Measurements from ENCODE around the gene COL3A1.
A peak's percentile ranks its signal among the peaks of the same experiment; 100 is the strongest.

Gene COL3A1

DNA sequence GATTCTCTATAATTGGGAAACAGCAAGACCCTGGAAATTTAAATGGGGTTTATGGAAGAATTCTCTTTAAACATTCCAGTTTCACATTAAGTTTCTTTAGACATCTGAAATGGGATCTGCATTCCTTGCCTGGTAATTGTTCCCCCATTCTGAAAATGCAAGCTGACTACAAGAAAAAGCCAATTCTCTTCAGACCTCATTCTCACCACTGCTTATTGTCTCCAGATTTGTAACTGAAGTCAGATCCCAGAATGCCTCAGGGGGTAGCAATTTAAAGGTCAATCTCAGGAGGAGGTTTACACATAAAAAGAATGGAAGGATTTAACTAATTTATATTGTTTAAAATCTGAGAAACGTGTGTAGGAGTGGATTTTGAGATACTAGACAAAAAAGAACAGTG lies 41.2 kb downstream of the COL3A1 start:
- H3K14ac ChIP-seq (ENCODE audit: low read length), result no peak overlapping the region
- H4K8ac ChIP-seq (ENCODE audit: low read depth, low read length), result no peak overlapping the region
- H3K27me3 ChIP-seq (ENCODE audit: control insufficient read depth in 3 of 3, insufficient read depth in 3 of 3, low read depth in 1 of 3, low read length in 3 of 3), result no peaks in the 10 kb centered on the region
- H3K4ac ChIP-seq (ENCODE audit: low read length), result no peak overlapping the region
- H3K23ac ChIP-seq (ENCODE audit: low read depth, low read length, poor library complexity), result no peak overlapping the region
- H3K18ac ChIP-seq (ENCODE audit: low read length), result no peak overlapping the region
- peak overlapping the region; percentile 57 for H2AFZ ChIP-seq (ENCODE audit: low read length)
- H4K91ac ChIP-seq (ENCODE audit: low read depth, low read length, poor library complexity), result no peak overlapping the region
- peaks cover 0 to 13% of the 10 kb centered on the region in 2 donors for H3K4me1 ChIP-seq (ENCODE audit: control insufficient read depth in 2 of 2, insufficient read depth in 1 of 2, low read depth in 1 of 2, low read length in 2 of 2)
- H3K9ac ChIP-seq (ENCODE audit: low read depth, low read length, poor library complexity), result no peak overlapping the region
- H2BK12ac ChIP-seq (ENCODE audit: low read length), result no peak overlapping the region
- H3K9me3 ChIP-seq (replicated peaks in 1 of 2; ENCODE audit: control insufficient read depth in 2 of 2, insufficient read depth in 1 of 2, low read depth in 1 of 2, low read length in 2 of 2), result no peaks in the 10 kb centered on the region
- H2AK5ac ChIP-seq (ENCODE audit: low read depth, low read length), result no peak overlapping the region
- no peaks in the 10 kb centered on the region for H3K36me3 ChIP-seq (replicated peaks in 1 of 2; ENCODE audit: control insufficient read depth in 2 of 2, insufficient read depth in 2 of 2, low read length in 2 of 2)
- H2BK5ac ChIP-seq (ENCODE audit: low read length), result no peak overlapping the region
- H2BK120ac ChIP-seq (ENCODE audit: low read depth, low read length), result no peak overlapping the region
- no peaks in the 10 kb centered on the region for H3K79me1 ChIP-seq (ENCODE audit: low read depth, low read length)
- H3K27ac ChIP-seq (replicated peaks; ENCODE audit: low read length), result no peak overlapping the region
- no CpG with 5 or more reads among the region's 1 CpG for whole genome bisulfite sequencing, 2 donors (ENCODE audit: extremely low coverage in 2 of 2, insufficient read length in 2 of 2, insufficient replicate concordance in 1 of 2)
- H3K4me3 ChIP-seq (ENCODE audit: low read length in 2 of 2), result no peak overlapping the region
- peak; percentile 20 for DNase-seq (ENCODE audit: low spot score)
- no peak overlapping the region for H2BK15ac ChIP-seq (ENCODE audit: low read length)
- no peak overlapping the region for H3K4me2 ChIP-seq (ENCODE audit: insufficient read depth, low read length, poor library complexity, severe bottlenecking)

DNA sequence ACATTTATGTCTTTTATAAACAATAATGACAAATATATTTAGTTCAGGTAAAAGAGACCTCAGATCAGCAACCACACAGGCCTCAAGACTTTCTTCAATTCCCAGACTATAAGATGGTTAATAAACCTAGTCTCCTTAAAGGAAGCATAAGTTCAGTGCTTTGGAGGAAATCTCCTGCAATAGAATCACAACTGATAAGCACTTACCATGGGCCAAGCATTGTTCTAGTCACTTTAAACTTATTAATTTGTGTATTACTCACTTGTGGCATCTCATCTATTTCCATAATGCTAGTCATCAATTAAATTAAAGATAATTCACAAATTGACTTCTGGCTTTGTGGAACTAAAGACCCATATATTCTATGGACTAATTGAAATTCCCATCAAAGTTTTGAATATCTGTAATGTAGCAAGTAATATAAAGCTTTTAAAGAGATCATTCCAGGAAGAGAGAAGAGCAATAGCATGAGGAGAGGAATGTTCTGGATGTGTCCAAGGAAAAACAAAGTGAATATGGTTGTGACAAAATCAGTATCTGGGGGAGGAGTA lies 42.2 kb downstream of the COL3A1 start:
- H3K18ac ChIP-seq (ENCODE audit: low read length), result no peak overlapping the region

DNA sequence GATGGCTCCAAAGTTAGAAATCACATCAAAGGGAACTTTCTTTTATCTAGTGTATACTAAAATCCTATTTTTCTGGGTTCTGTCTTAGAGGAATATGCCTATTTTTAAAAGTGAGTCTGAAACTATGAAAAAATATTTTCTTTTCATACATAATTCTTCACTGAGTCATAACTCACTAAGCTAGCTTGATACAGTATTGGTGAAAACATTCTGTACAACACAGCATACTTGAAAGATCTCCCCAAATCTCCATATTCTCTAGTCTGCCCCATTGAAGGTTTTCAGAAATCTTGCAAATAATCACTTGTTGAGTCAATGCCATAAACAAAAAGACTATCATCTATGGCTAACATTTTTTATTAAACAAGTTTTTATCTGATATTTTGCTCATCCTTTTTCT lies 44.5 kb downstream of the COL3A1 start:
- Histone ChIP-seq H3K9me3 (replicated peaks in 1 of 2; ENCODE audit: control insufficient read depth in 2 of 2, insufficient read depth in 1 of 2, low read depth in 1 of 2, low read length in 2 of 2) (no peaks in the 10 kb centered on the region), H3K14ac (ENCODE audit: low read length) (no peak overlapping the region), H4K8ac (ENCODE audit: low read depth, low read length) (no peak overlapping the region), H2BK15ac (ENCODE audit: low read length) (no peak overlapping the region), H3K9ac (ENCODE audit: low read depth, low read length, poor library complexity) (no peak overlapping the region), H3K4me2 (ENCODE audit: insufficient read depth, low read length, poor library complexity, severe bottlenecking) (no peak overlapping the region), H3K4ac (ENCODE audit: low read length) (no peak overlapping the region), H3K27me3 (ENCODE audit: control insufficient read depth in 3 of 3, insufficient read depth in 3 of 3, low read depth in 1 of 3, low read length in 3 of 3) (no peaks in the 10 kb centered on the region), H2AFZ (ENCODE audit: low read length) (no peak overlapping the region), H3K4me3 (ENCODE audit: low read length in 2 of 2) (no peak overlapping the region), H4K91ac (ENCODE audit: low read depth, low read length, poor library complexity) (no peak overlapping the region), H2AK5ac (ENCODE audit: low read depth, low read length) (no peak overlapping the region), H2BK12ac (ENCODE audit: low read length) (no peak overlapping the region), H2BK5ac (ENCODE audit: low read length) (no peak overlapping the region), H3K23ac (ENCODE audit: low read depth, low read length, poor library complexity) (no peak overlapping the region), H2BK120ac (ENCODE audit: low read depth, low read length) (no peak overlapping the region), H3K4me1 (ENCODE audit: control insufficient read depth in 2 of 2, insufficient read depth in 1 of 2, low read depth in 1 of 2, low read length in 2 of 2) (peaks cover 0 to 15% of the 10 kb centered on the region in 2 donors), H3K18ac (ENCODE audit: low read length) (no peak overlapping the region), H3K79me1 (ENCODE audit: low read depth, low read length) (no peaks in the 10 kb centered on the region), H3K36me3 (replicated peaks in 1 of 2; ENCODE audit: control insufficient read depth in 2 of 2, insufficient read depth in 2 of 2, low read length in 2 of 2) (no peaks in the 10 kb centered on the region), H3K27ac (replicated peaks; ENCODE audit: low read length) (no peak overlapping the region)
- no peak for DNase-seq (ENCODE audit: low spot score)

More for the DNA sequence above, 42.2 kb downstream of the COL3A1 start:
- no peak overlapping the region for H3K4me3 ChIP-seq (ENCODE audit: low read length in 2 of 2)
- H3K4ac ChIP-seq (ENCODE audit: low read length), result no peak overlapping the region
- no peak overlapping the region for H3K23ac ChIP-seq (ENCODE audit: low read depth, low read length, poor library complexity)
- H2BK5ac ChIP-seq (ENCODE audit: low read length), result no peak overlapping the region
- H3K4me2 ChIP-seq (ENCODE audit: insufficient read depth, low read length, poor library complexity, severe bottlenecking), result no peak overlapping the region
- H3K9ac ChIP-seq (ENCODE audit: low read depth, low read length, poor library complexity), result no peak overlapping the region
- no peak for DNase-seq (ENCODE audit: low spot score)
- H2AK5ac ChIP-seq (ENCODE audit: low read depth, low read length), result no peak overlapping the region
- H3K79me1 ChIP-seq (ENCODE audit: low read depth, low read length), result no peaks in the 10 kb centered on the region
- H3K27me3 ChIP-seq (ENCODE audit: control insufficient read depth in 3 of 3, insufficient read depth in 3 of 3, low read depth in 1 of 3, low read length in 3 of 3), result no peaks in the 10 kb centered on the region
- H3K4me1 ChIP-seq (ENCODE audit: control insufficient read depth in 2 of 2, insufficient read depth in 1 of 2, low read depth in 1 of 2, low read length in 2 of 2), result peaks cover 0 to 13% of the 10 kb centered on the region in 2 donors
- H4K91ac ChIP-seq (ENCODE audit: low read depth, low read length, poor library complexity), result no peak overlapping the region
- H2AFZ ChIP-seq (ENCODE audit: low read length), result no peak overlapping the region
- H2BK15ac ChIP-seq (ENCODE audit: low read length), result no peak overlapping the region
- no peak overlapping the region for H2BK120ac ChIP-seq (ENCODE audit: low read depth, low read length)
- H3K9me3 ChIP-seq (replicated peaks in 1 of 2; ENCODE audit: control insufficient read depth in 2 of 2, insufficient read depth in 1 of 2, low read depth in 1 of 2, low read length in 2 of 2), result no peaks in the 10 kb centered on the region
- H4K8ac ChIP-seq (ENCODE audit: low read depth, low read length), result no peak overlapping the region
- no peak overlapping the region for H3K14ac ChIP-seq (ENCODE audit: low read length)
- H3K36me3 ChIP-seq (replicated peaks in 1 of 2; ENCODE audit: control insufficient read depth in 2 of 2, insufficient read depth in 2 of 2, low read length in 2 of 2), result no peaks in the 10 kb centered on the region
- H2BK12ac ChIP-seq (ENCODE audit: low read length), result no peak overlapping the region
- H3K27ac ChIP-seq (replicated peaks; ENCODE audit: low read length), result no peak overlapping the region

DNA sequence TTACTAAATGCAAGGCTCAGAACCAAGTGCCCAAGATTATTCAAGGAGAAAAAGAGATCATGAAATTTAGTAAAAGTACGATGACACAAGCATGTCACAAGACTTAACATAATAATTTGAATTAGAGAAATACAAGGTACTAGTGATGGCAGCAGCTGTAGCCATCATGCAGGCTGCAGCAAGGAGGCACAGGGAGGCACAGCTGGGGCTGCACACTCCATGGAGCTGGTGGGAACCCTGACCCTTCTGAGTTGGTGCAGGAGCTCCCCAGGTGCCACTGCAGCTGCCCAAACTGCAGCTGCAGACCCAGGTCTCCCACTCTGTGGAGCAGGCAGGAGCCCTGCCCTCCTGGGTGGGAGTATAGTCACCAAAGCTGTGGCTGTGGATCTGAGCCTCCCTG lies 46.0 kb downstream of the COL3A1 start:
- H2BK120ac ChIP-seq (ENCODE audit: low read depth, low read length), result no peak overlapping the region
- no peak overlapping the region for H2BK5ac ChIP-seq (ENCODE audit: low read length)
- H3K14ac ChIP-seq (ENCODE audit: low read length), result no peak overlapping the region
- no peaks in the 10 kb centered on the region for H3K27me3 ChIP-seq (ENCODE audit: control insufficient read depth in 3 of 3, insufficient read depth in 3 of 3, low read depth in 1 of 3, low read length in 3 of 3)
- no peak overlapping the region for H3K9ac ChIP-seq (ENCODE audit: low read depth, low read length, poor library complexity)
- H3K27ac ChIP-seq (replicated peaks; ENCODE audit: low read length), result no peak overlapping the region
- H3K4me3 ChIP-seq (ENCODE audit: low read length in 2 of 2), result peak overlapping the region in 1 of 2 donors; percentile 39
- H2AK5ac ChIP-seq (ENCODE audit: low read depth, low read length), result peak overlapping the region; percentile 86
- H3K4ac ChIP-seq (ENCODE audit: low read length), result no peak overlapping the region
- no CpG with 5 or more reads among the region's 1 CpG for WGBS, 2 donors (ENCODE audit: extremely low coverage in 2 of 2, insufficient read length in 2 of 2, insufficient replicate concordance in 1 of 2)
- H2AFZ ChIP-seq (ENCODE audit: low read length), result no peak overlapping the region
- H3K9me3 ChIP-seq (replicated peaks in 1 of 2; ENCODE audit: control insufficient read depth in 2 of 2, insufficient read depth in 1 of 2, low read depth in 1 of 2, low read length in 2 of 2), result no peaks in the 10 kb centered on the region
- no peaks in the 10 kb centered on the region for H3K36me3 ChIP-seq (replicated peaks in 1 of 2; ENCODE audit: control insufficient read depth in 2 of 2, insufficient read depth in 2 of 2, low read length in 2 of 2)
- H2BK15ac ChIP-seq (ENCODE audit: low read length), result no peak overlapping the region
- DNase-seq (ENCODE audit: low spot score), result no peak
- no peaks in the 10 kb centered on the region for H3K79me1 ChIP-seq (ENCODE audit: low read depth, low read length)
- peaks cover 0 to 10% of the 10 kb centered on the region in 2 donors for H3K4me1 ChIP-seq (ENCODE audit: control insufficient read depth in 2 of 2, insufficient read depth in 1 of 2, low read depth in 1 of 2, low read length in 2 of 2)
- H4K8ac ChIP-seq (ENCODE audit: low read depth, low read length), result no peak overlapping the region
- peak overlapping the region; percentile 89 for H3K18ac ChIP-seq (ENCODE audit: low read length)
- no peak overlapping the region for H4K91ac ChIP-seq (ENCODE audit: low read depth, low read length, poor library complexity)
- H3K23ac ChIP-seq (ENCODE audit: low read depth, low read length, poor library complexity), result no peak overlapping the region
- no peak overlapping the region for H2BK12ac ChIP-seq (ENCODE audit: low read length)
- H3K4me2 ChIP-seq (ENCODE audit: insufficient read depth, low read length, poor library complexity, severe bottlenecking), result no peak overlapping the region

Data from neuronal stem cell (in vitro differentiated cells).